ENCODE data around the gene ELP1. TPM values are rescaled to one million over a fixed set of nuclear protein-coding genes. Genes with fewer than 3 reads are reported as not detected.
"Not testable (repeated sequence)": the region's sequence is repeated elsewhere in the genome, so short reads cannot be mapped to it uniquely, and the experiment has no call there.

The ELP1 gene
- total RNA-seq, 1 donor from 2014 or later, result 48.9 TPM

DNA sequence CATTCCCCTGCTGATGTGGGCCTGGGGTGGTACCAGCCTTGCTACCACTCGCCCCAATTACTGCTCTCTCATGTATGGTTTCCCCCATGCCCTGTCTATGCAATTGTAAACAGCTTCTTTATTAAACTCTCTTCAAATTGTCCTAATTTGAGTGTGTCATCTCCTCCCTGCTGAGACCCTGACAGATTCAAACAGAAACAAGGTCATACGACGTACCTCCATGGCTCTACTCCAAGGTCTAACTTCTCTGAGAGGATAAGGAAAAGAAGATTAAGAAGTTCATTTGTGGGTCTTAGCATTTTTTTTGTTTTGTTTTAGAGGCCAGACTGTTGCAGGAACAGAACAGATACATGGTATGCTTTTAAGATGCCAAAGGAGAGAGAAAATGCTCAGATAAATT is 38.3 kb upstream of the ELP1 start:
- DNase-seq (ENCODE audit: low read depth, low spot score), result no peak
- no peak overlapping the region for H3K27ac Mint-ChIP-seq (ENCODE audit: unreplicated experiment)

GRCh38 chr9:108971392-108971791 is 37.5 kb upstream of the ELP1 start:
- H3K27me3 Mint-ChIP-seq (ENCODE audit: low read depth); H3K9me3 Mint-ChIP-seq; H3K4me1 Mint-ChIP-seq; H3K4me3 Mint-ChIP-seq; H3K27ac Mint-ChIP-seq (ENCODE audit: unreplicated experiment); DNase-seq (ENCODE audit: low read depth, low spot score): not testable (repeated sequence)
- peaks cover 20% of the 10 kb centered on the region for H3K36me3 Mint-ChIP-seq (ENCODE audit: low read depth)

More for the DNA sequence above, 38.3 kb upstream of the ELP1 start:
- no peak for TF ChIP-seq CTCF (conservative IDR thresholded peaks at IDR 0.05)
- H3K4me1 Mint-ChIP-seq, result no peaks in the 10 kb centered on the region
- peaks cover 23% of the 10 kb centered on the region for H3K36me3 Mint-ChIP-seq (ENCODE audit: low read depth)
- H3K4me3 Mint-ChIP-seq, result no peak overlapping the region
- no peaks in the 10 kb centered on the region for H3K27me3 Mint-ChIP-seq (ENCODE audit: low read depth)
- H3K9me3 Mint-ChIP-seq, result peaks cover 7% of the 10 kb centered on the region

GRCh38 chr9:108967916-108968315 is 34.0 kb upstream of the ELP1 start:
- H3K36me3 Mint-ChIP-seq (ENCODE audit: low read depth), result peaks cover 16% of the 10 kb centered on the region
- no peaks in the 10 kb centered on the region for H3K4me1 Mint-ChIP-seq
- TF ChIP-seq CTCF (conservative IDR thresholded peaks at IDR 0.05), result no peak
- peaks cover 7% of the 10 kb centered on the region for H3K9me3 Mint-ChIP-seq
- no peak overlapping the region for H3K4me3 Mint-ChIP-seq
- no peak for DNase-seq (ENCODE audit: low read depth, low spot score)
- H3K27ac Mint-ChIP-seq (ENCODE audit: unreplicated experiment), result no peak overlapping the region
- H3K27me3 Mint-ChIP-seq (ENCODE audit: low read depth), result no peaks in the 10 kb centered on the region

DNA sequence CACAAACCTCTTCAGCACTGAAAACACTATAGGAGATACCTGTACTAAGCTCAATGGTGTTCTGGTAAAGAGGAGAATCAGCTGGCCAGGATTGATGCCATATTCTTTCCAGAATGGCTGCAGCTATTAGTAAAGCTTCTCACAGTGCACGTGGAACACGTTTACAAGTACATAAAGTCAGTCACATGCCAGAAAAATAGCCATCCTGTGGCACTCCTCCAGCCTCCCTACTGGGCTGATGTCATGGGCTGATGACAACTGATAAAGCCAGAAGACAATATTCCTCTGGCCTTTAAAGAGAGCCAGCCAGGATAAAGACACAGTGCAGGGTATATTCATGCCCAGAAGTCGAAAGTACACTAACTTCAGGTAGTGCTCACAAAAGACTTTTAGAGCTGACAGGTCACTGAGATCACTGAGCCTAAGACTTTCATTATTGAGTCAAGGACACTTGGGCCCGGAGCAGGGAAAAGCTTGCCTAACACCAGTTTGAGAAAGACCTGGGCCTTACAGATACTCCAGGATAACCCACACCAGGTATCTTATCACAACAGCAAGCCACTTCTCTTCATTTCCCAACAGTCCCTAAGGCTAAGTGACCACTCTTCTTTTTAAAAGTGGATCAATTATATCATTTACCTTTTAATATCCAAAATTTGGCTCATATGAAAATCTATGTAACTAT is 29.7 kb upstream of the ELP1 start:
- Mint-ChIP-seq H3K27me3 (ENCODE audit: low read depth) (no peaks in the 10 kb centered on the region), H3K9me3 (no peaks in the 10 kb centered on the region), H3K4me3 (no peak overlapping the region), H3K36me3 (ENCODE audit: low read depth) (no peaks in the 10 kb centered on the region), H3K4me1 (no peaks in the 10 kb centered on the region), H3K27ac (ENCODE audit: unreplicated experiment) (peak overlapping the region; percentile 45)
- no peak for TF ChIP-seq CTCF (conservative IDR thresholded peaks at IDR 0.05)
- DNase-seq (ENCODE audit: low read depth, low spot score), result no peak

GRCh38 chr9:108961151-108961550 is 27.2 kb upstream of the ELP1 start:
- Mint-ChIP-seq H3K9me3 (no peaks in the 10 kb centered on the region), H3K4me1 (no peaks in the 10 kb centered on the region), H3K27ac (ENCODE audit: unreplicated experiment) (no peak overlapping the region), H3K4me3 (no peak overlapping the region), H3K36me3 (ENCODE audit: low read depth) (no peaks in the 10 kb centered on the region), H3K27me3 (ENCODE audit: low read depth) (no peaks in the 10 kb centered on the region)
- no peak for TF ChIP-seq CTCF (conservative IDR thresholded peaks at IDR 0.05)
- DNase-seq (ENCODE audit: low read depth, low spot score), result no peak

- no peak for DNase-seq (ENCODE audit: low read depth, low spot score)
- H3K4me3 Mint-ChIP-seq, result no peak overlapping the region
- H3K27me3 Mint-ChIP-seq (ENCODE audit: low read depth), result no peaks in the 10 kb centered on the region
- no peaks in the 10 kb centered on the region for H3K9me3 Mint-ChIP-seq
- H3K36me3 Mint-ChIP-seq (ENCODE audit: low read depth), result no peaks in the 10 kb centered on the region
- H3K27ac Mint-ChIP-seq (ENCODE audit: unreplicated experiment), result no peak overlapping the region
- TF ChIP-seq CTCF (conservative IDR thresholded peaks at IDR 0.05), result no peak
- no peaks in the 10 kb centered on the region for H3K4me1 Mint-ChIP-seq
Measured at GRCh38 chr9:108960331-108960730, 26.4 kb upstream of the ELP1 start.
